Stimulated activated CD8-positive, alpha-beta memory T cell treated with anti-CD3 and anti-CD28 coated beads, Interleukin-7, amount 100 ng/mL, for 1 hour (primary cell): Measurements from ENCODE around the gene NECTIN3.

Experiments
- DNase-seq, 2 donors: peaks; one replicate each; pipeline ENCODE4 v3.0.0-alpha.2; 2020; ENCODE audit warnings: low read depth in 2 of 2

NECTIN3 gene

GRCh38 chr3:111210003-111210711 lies 138.5 kb downstream of the NECTIN3 start:
- DNase-seq = no peak

- no peak for DNase-seq
These were observed 139.4 kb downstream of the NECTIN3 start for GRCh38 chr3:111210866-111211564.

GRCh38 chr3:111212511-111212910 lies 140.9 kb downstream of the NECTIN3 start:
- DNase-seq = no peak

- DNase-seq = no peak
These were observed 143.9 kb downstream of the NECTIN3 start for GRCh38 chr3:111215481-111215880.

- no peak for DNase-seq
These were observed 147.0 kb downstream of the NECTIN3 start for GRCh38 chr3:111218615-111219014.

GRCh38 chr3:111227216-111227615 lies 155.6 kb downstream of the NECTIN3 start:
- no peak for DNase-seq

- no peak for DNase-seq
These were observed 157.7 kb downstream of the NECTIN3 start for GRCh38 chr3:111229301-111229700.

- no peak for DNase-seq
These were observed 165.5 kb downstream of the NECTIN3 start for GRCh38 chr3:111236836-111237713.

GRCh38 chr3:111237946-111238345 lies 166.3 kb downstream of the NECTIN3 start:
- DNase-seq = no peak

GRCh38 chr3:111238885-111239284 lies 167.3 kb downstream of the NECTIN3 start:
- no peak for DNase-seq

GRCh38 chr3:111241960-111242359 lies 170.3 kb downstream of the NECTIN3 start:
- DNase-seq = no peak
